Measurements from ENCODE around the gene ITK.

GRCh38 chr5:157219491-157220271 lies 39.0 kb downstream of the ITK start:
- TF ChIP-seq CTCF (IDR thresholded peaks at IDR 0.05) (no peak), POLR2A (IDR thresholded peaks at IDR 0.05) (no peak)

Data from testis (tissue), 2 donors.